Endothelial cell of umbilical vein (primary cell): ENCODE measurements around the gene LIM2.

Experiments used
- POLR2A ChIP-seq: IDR thresholded peaks from 2 replicates; pipeline ENCODE4 v1.6.1; 2012; ENCODE audit warnings: low read depth, mild to moderate bottlenecking, control low read depth, low read length
- POLR2AphosphoS5 ChIP-seq: IDR thresholded peaks from 2 replicates; pipeline ENCODE4 v1.6.1; 2012; ENCODE audit warnings: low read depth, mild to moderate bottlenecking, control low read depth, low read length, moderate library complexity; ENCODE audit not compliant: insufficient read depth
- TF ChIP-seq, protein P1 (sequence below), 2 donors: IDR thresholded peaks; 1 replicate in 1 of 2; 2 replicates in 1 of 2; pipeline ENCODE4 v1.5.1; 2011; ENCODE audit warnings: low read length in 2 of 2, mild to moderate bottlenecking in 2 of 2, moderate library complexity in 2 of 2, control low read depth in 1 of 2, inconsistent platforms in 1 of 2, low read depth in 1 of 2; ENCODE audit not compliant: insufficient read depth in 1 of 2; ENCODE audit errors: extremely low read depth in 1 of 2

GRCh38 chr19:51364200-51365106 is 23.3 kb downstream of the LIM2 start:
- TF ChIP-seq POLR2A (no peak), POLR2AphosphoS5 (no peak)
- TF ChIP-seq, protein P1, sequence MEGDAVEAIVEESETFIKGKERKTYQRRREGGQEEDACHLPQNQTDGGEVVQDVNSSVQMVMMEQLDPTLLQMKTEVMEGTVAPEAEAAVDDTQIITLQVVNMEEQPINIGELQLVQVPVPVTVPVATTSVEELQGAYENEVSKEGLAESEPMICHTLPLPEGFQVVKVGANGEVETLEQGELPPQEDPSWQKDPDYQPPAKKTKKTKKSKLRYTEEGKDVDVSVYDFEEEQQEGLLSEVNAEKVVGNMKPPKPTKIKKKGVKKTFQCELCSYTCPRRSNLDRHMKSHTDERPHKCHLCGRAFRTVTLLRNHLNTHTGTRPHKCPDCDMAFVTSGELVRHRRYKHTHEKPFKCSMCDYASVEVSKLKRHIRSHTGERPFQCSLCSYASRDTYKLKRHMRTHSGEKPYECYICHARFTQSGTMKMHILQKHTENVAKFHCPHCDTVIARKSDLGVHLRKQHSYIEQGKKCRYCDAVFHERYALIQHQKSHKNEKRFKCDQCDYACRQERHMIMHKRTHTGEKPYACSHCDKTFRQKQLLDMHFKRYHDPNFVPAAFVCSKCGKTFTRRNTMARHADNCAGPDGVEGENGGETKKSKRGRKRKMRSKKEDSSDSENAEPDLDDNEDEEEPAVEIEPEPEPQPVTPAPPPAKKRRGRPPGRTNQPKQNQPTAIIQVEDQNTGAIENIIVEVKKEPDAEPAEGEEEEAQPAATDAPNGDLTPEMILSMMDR (IDR thresholded peaks at IDR 0.05; ENCODE audit: extremely low read depth in 1 of 2, insufficient read depth in 1 of 2, low read depth in 1 of 2, low read length in 2 of 2) = no peak
